HG03135 (cell line): ENCODE measurements around the gene AGL.
A peak's percentile ranks its signal among the peaks of the same experiment; 100 is the strongest.
"Not testable (repeated sequence)": the region's sequence is repeated elsewhere in the genome, so short reads cannot be mapped to it uniquely, and the experiment has no call there.

Source experiments
- ATAC-seq: cut with Tn5 transposase; IDR thresholded peaks from one replicate; pipeline ENCODE4 v1.9.1; 2021; ENCODE audit warnings: mild to moderate bottlenecking, moderate library complexity; ENCODE audit not compliant: unreplicated experiment

The AGL gene

GRCh38 chr1:99849744-99850458 is at the start of gene AGL:
AGL (plus strand) TSS chr1:99850361; CDS start chr1:99851043, 682 bp downstream.
- ATAC-seq = peak; percentile 99

DNA sequence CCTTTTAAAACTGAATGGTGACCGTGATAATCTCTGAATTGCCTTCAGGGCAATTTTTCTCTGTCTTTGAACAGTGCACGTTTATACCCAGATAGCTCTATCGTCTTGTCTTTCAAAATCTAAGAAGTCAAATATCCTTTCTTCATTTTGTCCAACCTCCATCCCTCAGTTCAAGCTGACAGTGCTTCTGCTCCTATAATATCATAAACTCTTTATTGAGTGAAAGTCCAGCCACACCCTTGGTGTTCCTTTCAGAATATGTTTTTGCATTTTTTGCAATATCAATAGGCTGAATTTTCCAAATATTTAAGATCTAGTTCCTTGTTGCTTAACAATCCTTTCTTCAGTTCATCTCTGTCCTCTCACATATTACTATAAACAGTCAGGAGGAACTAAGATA is 48.6 kb upstream of the AGL start:
- no peak for ATAC-seq

DNA sequence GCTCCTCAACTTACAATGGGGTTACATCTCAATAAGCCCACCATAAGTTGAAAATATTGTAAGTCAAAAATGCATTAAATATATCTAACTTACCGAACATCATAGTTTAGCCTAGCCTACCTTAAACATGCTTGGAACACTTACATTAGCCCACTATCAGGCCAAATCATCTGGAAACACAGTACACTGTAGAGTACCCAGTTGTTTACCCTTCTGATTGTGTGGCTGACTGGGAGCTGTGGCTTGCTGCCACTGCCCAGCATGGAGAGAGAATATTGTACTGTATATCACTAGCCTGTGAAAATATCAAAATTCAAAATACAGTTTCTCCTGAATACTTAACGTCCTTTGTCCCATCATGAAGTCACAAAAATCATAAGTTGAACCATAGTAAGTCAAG is 43.3 kb upstream of the AGL start:
- no peak for ATAC-seq

DNA sequence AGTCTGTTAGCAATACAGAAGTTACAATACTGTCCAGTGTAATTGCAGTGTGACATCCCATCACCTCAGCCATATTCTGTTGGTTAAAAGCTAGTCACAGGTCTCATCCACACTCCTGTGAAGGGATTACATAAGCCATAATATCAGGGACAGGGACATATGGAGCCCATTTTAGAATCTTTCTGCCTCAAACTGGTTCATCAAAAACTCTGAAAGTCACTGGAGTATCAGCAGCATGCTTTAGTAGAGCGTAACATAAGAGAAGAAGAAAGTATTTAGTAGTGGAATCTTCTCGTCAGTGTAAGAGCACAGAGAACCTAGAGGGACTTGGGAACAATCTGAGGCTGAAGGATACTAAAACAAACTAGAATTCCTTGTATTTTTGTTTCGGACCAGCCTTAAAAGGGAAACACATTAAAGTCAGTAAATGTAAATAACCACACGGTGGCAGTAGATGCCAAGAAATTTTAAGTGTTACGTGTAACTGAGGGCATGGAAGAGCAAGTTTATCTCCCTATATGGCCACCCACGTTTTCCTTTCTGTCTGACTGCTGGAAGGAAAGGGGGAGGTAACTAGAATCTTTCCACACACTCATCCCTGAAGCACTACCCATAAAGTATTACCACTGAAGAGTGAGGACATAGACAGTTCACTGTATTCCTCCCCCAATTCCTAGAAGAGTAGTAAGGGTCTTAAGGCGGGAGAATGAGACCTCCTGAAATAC is 41.6 kb upstream of the AGL start:
- peak; percentile 72 for ATAC-seq

GRCh38 chr1:99811075-99811474 is 39.1 kb upstream of the AGL start:
- ATAC-seq = no peak

GRCh38 chr1:99811747-99812146 is 38.4 kb upstream of the AGL start:
- no peak for ATAC-seq

DNA sequence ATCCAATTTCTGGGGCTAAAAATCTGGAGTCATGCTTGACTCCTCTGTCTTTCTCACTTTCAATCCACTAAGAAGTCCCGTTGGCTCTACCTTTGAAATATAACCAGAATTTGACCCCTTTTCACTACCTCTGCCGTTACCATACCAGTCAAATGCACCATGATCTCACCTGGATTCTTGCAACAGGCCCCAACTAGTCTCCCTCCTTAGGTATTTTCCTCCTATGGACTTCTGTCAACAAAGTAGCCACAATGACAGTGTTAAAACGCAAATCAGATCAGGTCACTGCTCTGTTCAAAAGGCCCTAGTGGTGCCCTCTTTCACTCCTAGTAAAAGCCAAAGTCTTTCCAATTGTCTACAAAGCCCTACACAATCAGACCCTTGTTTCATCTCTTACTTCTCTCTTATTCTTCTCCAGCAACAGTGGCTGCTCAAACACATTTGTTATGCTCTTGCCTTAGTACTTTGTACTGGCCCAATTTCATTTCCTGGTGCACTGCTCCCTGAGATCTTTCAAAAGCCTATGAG is 35.7 kb upstream of the AGL start:
- no peak for ATAC-seq

GRCh38 chr1:99816656-99817055 is 33.5 kb upstream of the AGL start:
- no peak for ATAC-seq

DNA sequence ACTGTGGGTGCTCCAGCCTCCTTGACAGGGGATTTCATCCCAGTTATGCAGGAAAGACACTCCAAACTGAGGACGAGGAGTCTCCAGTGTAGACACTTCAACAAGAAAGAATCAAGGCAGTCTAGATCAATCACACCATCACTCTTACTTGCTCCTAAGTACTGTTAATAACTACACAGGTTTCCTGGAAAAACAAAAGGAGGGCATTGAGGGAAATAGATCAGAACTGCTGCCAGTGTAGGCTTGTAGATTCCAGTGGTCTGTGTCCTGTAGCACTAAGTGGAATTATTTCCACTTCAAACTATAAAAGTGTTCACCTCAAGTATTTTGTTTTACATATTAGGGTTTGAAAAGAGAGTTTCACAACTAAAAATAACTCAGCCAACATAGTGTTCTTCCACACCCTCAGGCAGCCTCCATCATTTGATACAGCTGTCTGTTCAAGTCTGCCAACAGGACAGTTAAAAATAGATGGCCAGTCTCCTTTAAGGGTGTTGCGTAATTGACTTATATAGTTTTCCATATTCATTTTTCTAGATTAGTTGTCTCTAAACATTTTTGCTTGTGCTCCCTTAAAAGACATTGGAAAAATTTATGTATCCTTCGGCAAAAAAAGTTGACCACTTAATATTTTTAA is 32.0 kb upstream of the AGL start:
- ATAC-seq = no peak

DNA sequence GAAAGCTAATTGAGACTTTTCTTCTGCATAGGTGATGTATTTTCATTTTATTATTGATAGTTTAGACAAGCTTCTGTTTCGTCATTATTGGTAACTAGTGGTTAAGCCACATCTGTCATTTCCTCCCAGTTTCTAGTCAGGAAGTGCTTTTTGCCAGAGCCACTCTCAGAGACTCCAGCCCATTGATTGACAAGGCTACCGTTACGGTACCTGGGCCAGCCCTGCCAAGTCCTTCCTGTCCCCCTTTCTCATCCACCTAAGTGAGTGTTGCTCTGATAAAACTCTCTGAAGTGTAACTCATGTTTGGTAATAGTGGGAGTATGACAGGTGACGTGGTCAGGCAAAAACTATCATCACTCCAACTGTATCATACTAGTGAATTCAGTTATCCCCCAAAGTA is 29.6 kb upstream of the AGL start:
- ATAC-seq = peak; percentile 89

- ATAC-seq = no peak
Measured at GRCh38 chr1:99825098-99825497, 25.1 kb upstream of the AGL start.

- no peak for ATAC-seq
Measured at GRCh38 chr1:99825702-99826101, 24.5 kb upstream of the AGL start.

DNA sequence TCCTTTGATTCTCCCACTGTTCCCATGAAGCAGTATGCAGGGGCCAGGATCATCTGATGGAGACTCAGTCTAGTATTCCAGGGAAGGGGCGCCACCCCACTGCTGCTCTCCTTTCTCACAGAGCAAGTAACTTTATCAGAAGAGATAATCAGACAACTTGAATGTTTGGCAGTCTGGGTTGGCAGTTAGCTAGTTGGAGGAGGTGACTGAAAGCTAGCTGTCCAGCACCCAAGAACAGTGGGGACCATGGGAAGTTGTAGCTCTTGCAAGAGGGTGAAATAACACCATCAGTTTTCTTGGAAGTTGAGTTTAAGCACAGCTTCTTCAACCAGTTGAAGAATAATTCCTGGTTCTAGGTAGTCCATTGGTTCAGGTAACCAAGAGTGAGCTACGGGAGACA is 22.2 kb upstream of the AGL start:
- ATAC-seq = no peak

GRCh38 chr1:99829269-99829668 is 20.9 kb upstream of the AGL start:
- no peak for ATAC-seq

DNA sequence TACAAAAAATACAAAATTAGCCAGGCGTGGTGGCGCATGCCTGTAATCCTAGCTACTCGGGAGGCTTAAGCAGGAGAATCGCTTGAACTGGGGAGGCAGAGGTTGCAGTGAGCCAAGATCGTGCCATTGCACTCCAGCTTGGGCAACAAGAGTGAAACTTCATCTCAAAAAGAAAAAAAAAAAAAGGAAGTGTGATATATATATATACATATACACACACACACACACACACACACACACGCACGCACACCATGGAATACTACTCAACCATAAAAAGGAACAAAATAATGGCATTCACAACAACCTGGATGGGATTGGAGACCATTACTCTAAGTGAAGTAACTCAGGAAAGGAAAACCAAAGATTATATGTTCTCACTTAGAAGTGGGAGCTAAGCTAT is 16.2 kb upstream of the AGL start:
- not testable (repeated sequence) for ATAC-seq

GRCh38 chr1:99836171-99837103 is 13.7 kb upstream of the AGL start:
- not testable (repeated sequence) for ATAC-seq

DNA sequence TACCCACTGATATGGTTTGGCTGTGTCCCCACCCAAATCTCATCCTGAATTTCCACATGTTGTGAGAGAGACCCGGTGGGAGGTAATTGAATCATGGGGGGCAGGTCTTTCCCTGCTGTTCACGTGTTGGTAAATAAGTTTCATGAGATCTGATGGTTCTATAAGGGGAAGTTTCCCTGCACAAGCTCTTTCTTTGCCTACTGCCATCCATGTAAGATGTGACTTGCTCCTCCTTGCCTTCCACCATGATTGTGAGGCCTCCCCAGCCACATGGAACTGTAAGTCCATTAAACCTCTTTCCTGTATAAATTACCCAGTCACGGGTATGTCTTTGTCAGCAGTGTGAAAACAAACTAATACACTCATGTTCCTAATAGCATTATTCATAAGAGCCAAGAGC is 9.8 kb upstream of the AGL start:
- not testable (repeated sequence) for ATAC-seq

DNA sequence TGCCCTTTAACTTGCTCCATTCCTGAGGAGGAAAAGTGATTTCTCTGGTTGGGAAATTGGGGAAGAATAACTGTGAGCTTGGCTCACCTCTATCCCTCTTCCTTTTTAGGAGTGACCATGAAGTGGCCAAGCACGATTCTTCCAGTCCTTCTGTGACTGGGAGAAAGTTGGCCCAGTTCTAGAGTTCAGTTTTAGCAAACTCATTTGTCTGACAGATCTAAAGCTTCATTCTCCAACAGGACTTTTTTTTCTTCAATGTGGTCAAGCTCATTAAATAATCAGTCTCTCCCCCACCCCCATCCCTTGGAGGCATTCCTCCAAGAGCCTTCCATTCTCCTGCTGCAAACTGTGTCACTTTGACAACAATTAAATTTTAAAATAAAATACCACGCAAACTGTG is 6.4 kb upstream of the AGL start:
- no peak for ATAC-seq

GRCh38 chr1:99845201-99845600 is 5.0 kb upstream of the AGL start:
- not testable (repeated sequence) for ATAC-seq

GRCh38 chr1:99849413-99849743 is 783 bp upstream of the AGL start:
- peak; percentile 5 for ATAC-seq
